T-helper 2 cell (primary cell): ENCODE measurements around the gene USP28.

Experiments used
- DNase-seq, 5 experiments: peaks; one replicate each; pipeline versions ENCODE4 v3.0.0 to v3.0.0-alpha.2; 2012 to 2022

USP28 gene

GRCh38 chr11:113876074-113876797 is 864 bp upstream of the USP28 start:
- DNase-seq: no peak

GRCh38 chr11:113874581-113875233 is 665 bp downstream of the USP28 start:
- DNase-seq: no peak

- DNase-seq: no peak
These were observed 1.3 kb downstream of the USP28 start for GRCh38 chr11:113874096-113874495.

- no peak for DNase-seq
These were observed 2.1 kb downstream of the USP28 start for GRCh38 chr11:113873236-113873626.

GRCh38 chr11:113871336-113871735 is 4.0 kb downstream of the USP28 start:
- DNase-seq: no peak

GRCh38 chr11:113867843-113868503 is 7.4 kb downstream of the USP28 start:
- peak in 1 of 5 experiments; percentile 27 for DNase-seq

- DNase-seq: no peak
These were observed 9.5 kb downstream of the USP28 start for GRCh38 chr11:113865873-113866272.

- no peak for DNase-seq
These were observed 11.0 kb downstream of the USP28 start for GRCh38 chr11:113864410-113864809.

GRCh38 chr11:113862435-113862834 is 12.9 kb downstream of the USP28 start:
- DNase-seq: peak in 1 of 5 experiments; percentile 61

GRCh38 chr11:113859665-113860064 is 15.7 kb downstream of the USP28 start:
- peak in 1 of 5 experiments; percentile 86 for DNase-seq

GRCh38 chr11:113856966-113857759 is 18.2 kb downstream of the USP28 start:
- no peak for DNase-seq

- DNase-seq: no peak
These were observed 19.6 kb downstream of the USP28 start for GRCh38 chr11:113855803-113856202.

- DNase-seq: no peak
These were observed 25.2 kb downstream of the USP28 start for GRCh38 chr11:113850188-113850587.

GRCh38 chr11:113849713-113850112 is 25.7 kb downstream of the USP28 start:
- DNase-seq: no peak

- no peak for DNase-seq
These were observed 27.8 kb downstream of the USP28 start for GRCh38 chr11:113847580-113847979.

GRCh38 chr11:113847111-113847510 is 28.3 kb downstream of the USP28 start:
- no peak for DNase-seq

GRCh38 chr11:113841691-113842090 is 33.7 kb downstream of the USP28 start:
- DNase-seq: no peak

- DNase-seq: peak in 1 of 5 experiments; percentile 21
These were observed 34.3 kb downstream of the USP28 start for GRCh38 chr11:113840932-113841664.

- no peak for DNase-seq
These were observed 35.5 kb downstream of the USP28 start for GRCh38 chr11:113839842-113840241.

GRCh38 chr11:113838005-113838404 is 37.4 kb downstream of the USP28 start:
- DNase-seq: no peak

GRCh38 chr11:113835306-113835705 is 40.1 kb downstream of the USP28 start:
- DNase-seq: no peak

GRCh38 chr11:113833151-113833550 is 42.2 kb downstream of the USP28 start:
- DNase-seq: no peak
